A549 (cell line): ENCODE results near the gene MARF1. TPM values are rescaled to one million over a fixed set of nuclear protein-coding genes. Genes with fewer than 3 reads are reported as not detected.

ENCODE experiments used
- ATAC-seq, 2 experiments: fragments of 200-7000 bp in 1 of 2; fragments of >200 bp in 1 of 2; cut with Nextera tagmentation in 1 of 2; cut with Tn5 transposase in 1 of 2; 3 replicates each; pipeline versions ENCODE4 v1.8.0 to v1.9.1; 2018 to 2020; ENCODE audit warnings: mild to moderate bottlenecking in 1 of 2, moderate library complexity in 1 of 2
- CTCF ChIA-PET: fragments of 300-600 bp; sonication (Branson Sonifier 250); formaldehyde crosslinking; extraction: SDS; loops from one replicate; lab custom pipeline; 2021; ENCODE audit warnings: antibody characterized with exemption, inconsistent platforms; lab: Yijun Ruan, JAX
- POLR2A ChIA-PET: fragments of 350-600 bp; formaldehyde crosslinking; extraction: SDS; loops from one replicate; lab custom pipeline; 2021; ENCODE audit warnings: antibody characterized with exemption, inconsistent platforms; lab: Yijun Ruan, JAX
- DNase-seq, 2 experiments: peaks; one replicate each; pipeline versions ENCODE4 v3.0.0 to v3.0.0-alpha.2; 2011 to 2016; ENCODE audit warnings: low read depth in 1 of 2, low spot score in 1 of 2
- FAIRE-seq: peaks from 2 replicates; lab custom pipeline; 2011; peaks lifted over from hg19 to GRCh38; lab: Jason Lieb, UNC
- H3K27ac ChIP-seq, 2 experiments: fragments of >200 bp; sonication (Bioruptor Twin); formaldehyde crosslinking; 3 replicates each; pipeline ENCODE4 v1.5.1; 2016 to 2017
- H3K4me1 ChIP-seq: fragments of >200 bp; sonication (Bioruptor Twin); formaldehyde crosslinking; 3 replicates; pipeline ENCODE4 v1.6.1; 2016
- H3K4me2 ChIP-seq: fragments of >200 bp; sonication (Bioruptor Twin); formaldehyde crosslinking; 3 replicates; pipeline ENCODE4 v1.6.1; 2016
- H3K4me3 ChIP-seq: fragments of >200 bp; sonication (Bioruptor Twin); formaldehyde crosslinking; 3 replicates; pipeline ENCODE4 v1.5.1; 2016
- H3K9me3 ChIP-seq: fragments of >200 bp; sonication (Bioruptor Twin); formaldehyde crosslinking; 3 replicates; pipeline ENCODE4 v1.6.1; 2016
- BHLHE40 ChIP-seq: IDR thresholded peaks from 2 replicates; pipeline ENCODE4 v1.6.1; 2012; ENCODE audit warnings: low read depth, low read length, inconsistent platforms
- CHD4 ChIP-seq: fragments of 200-600 bp; sonication (generic); IDR thresholded peaks from 2 replicates; pipeline ENCODE4 v1.6.1; 2016; ENCODE audit warnings: antibody characterized with exemption, mild to moderate bottlenecking, borderline replicate concordance
- EHF ChIP-seq: fragments of 250-450 bp; sonication (Bioruptor Pico); IDR thresholded peaks from 2 replicates; pipeline ENCODE4 v1.5.0; 2020; ENCODE audit warnings: mild to moderate bottlenecking
- EHMT2 ChIP-seq: fragments of 200-600 bp; sonication (generic); IDR thresholded peaks from 2 replicates; pipeline ENCODE4 v1.6.1; 2016; ENCODE audit warnings: antibody characterized with exemption, low read depth, mild to moderate bottlenecking, moderate library complexity
- EP300 ChIP-seq, 2 experiments: fragments of >200 bp; sonication (Bioruptor Twin); formaldehyde crosslinking; IDR thresholded peaks; 2 replicates in 1 of 2; 3 replicates in 1 of 2; pipeline ENCODE4 v1.6.1; 2016 to 2017
- GATA3 ChIP-seq: IDR thresholded peaks from 2 replicates; pipeline ENCODE4 v1.6.1; 2012; ENCODE audit warnings: borderline replicate concordance
- HEYL ChIP-seq: fragments of 250-450 bp; sonication (Bioruptor Pico); IDR thresholded peaks from 2 replicates; pipeline ENCODE4 v1.8.0; 2021; ENCODE audit warnings: mild to moderate bottlenecking, moderate library complexity
- HOXB13 ChIP-seq: fragments of 250-450 bp; sonication (Bioruptor Pico); IDR thresholded peaks from 2 replicates; pipeline ENCODE4 v1.5.0; 2020; ENCODE audit warnings: low read depth, mild to moderate bottlenecking, moderate library complexity
- KDM5A ChIP-seq: fragments of 200-600 bp; sonication (generic); IDR thresholded peaks from 2 replicates; pipeline ENCODE4 v1.6.1; 2016; ENCODE audit warnings: antibody characterized with exemption, mild to moderate bottlenecking
- MAFK ChIP-seq: fragments of 450-650 bp; IDR thresholded peaks from 2 replicates; pipeline ENCODE4 v1.6.1; 2014; ENCODE audit not compliant: partially characterized antibody
- NFE2L2 ChIP-seq: fragments of 150-350 bp; conservative IDR thresholded peaks from 2 replicates; pipeline ENCODE4 v1.6.1; 2014; ENCODE audit warnings: low read length
- PHF8 ChIP-seq: fragments of 200-600 bp; sonication (generic); IDR thresholded peaks from 2 replicates; pipeline ENCODE4 v1.6.1; 2016; ENCODE audit warnings: low read depth, mild to moderate bottlenecking, antibody characterized with exemption, moderate library complexity, borderline replicate concordance
- POLR2A ChIP-seq: IDR thresholded peaks from 2 replicates; pipeline ENCODE4 v1.6.1; 2012; ENCODE audit warnings: mild to moderate bottlenecking, low read length
- RCOR1 ChIP-seq: fragments of 150-350 bp; IDR thresholded peaks from 2 replicates; pipeline ENCODE4 v1.6.1; 2014; ENCODE audit warnings: antibody characterized with exemption, low read length, low read depth
- RNF2 ChIP-seq: fragments of 200-600 bp; sonication (generic); IDR thresholded peaks from 2 replicates; pipeline ENCODE4 v1.6.1; 2016; ENCODE audit warnings: low read depth, mild to moderate bottlenecking, antibody characterized with exemption, moderate library complexity, borderline replicate concordance
- TP53 ChIP-seq: fragments of 250-450 bp; sonication (Bioruptor Pico); IDR thresholded peaks from 2 replicates; pipeline ENCODE4 v1.5.0; 2021; ENCODE audit warnings: mild to moderate bottlenecking, moderate library complexity
- WGBS: methylation state at CpG from one replicate; pipeline ENCODE4 v1.1.6; 2017; ENCODE audit errors: missing lambda C conversion rate; 5-methylcytosine and 5-hydroxymethylcytosine counted together
- polyA plus RNA-seq, 4 experiments: library from polyadenylated mRNA; depleted of rRNA in 3 of 4; stranded (reverse); fragments of >200 nt; fragmentation: RNase III in 1 of 4; extraction: RNeasy Plus Mini Kit Qiagen cat#74134 plus additional on column Dnase treatment in 1 of 4; gene quantifications; 2 replicates in 3 of 4; 3 replicates in 1 of 4; pipeline ENCODE4 v1.2.3, GENCODE V29; 2011 to 2017
- TF ChIP-seq, protein P1 (sequence below): IDR thresholded peaks from 2 replicates; pipeline ENCODE4 v1.6.1; 2012
- TF ChIP-seq, protein P2 (sequence below): fragments of 250-450 bp; sonication (Bioruptor Pico); IDR thresholded peaks from 2 replicates; pipeline ENCODE4 v1.5.0; 2021; ENCODE audit warnings: mild to moderate bottlenecking, moderate library complexity, borderline replicate concordance
- TF ChIP-seq, protein P3 (sequence below): fragments of 250-450 bp; sonication (Bioruptor Pico); IDR thresholded peaks from 2 replicates; pipeline ENCODE4 v1.5.0; 2020; ENCODE audit warnings: low read depth, mild to moderate bottlenecking, moderate library complexity
- TF ChIP-seq, protein P4 (sequence below): IDR thresholded peaks from 2 replicates; pipeline ENCODE4 v1.6.1; 2012; ENCODE audit warnings: low read depth, borderline replicate concordance
- TF ChIP-seq, protein P5 (sequence below): IDR thresholded peaks from 2 replicates; pipeline ENCODE4 v1.6.1; 2012

Gene MARF1
- polyA plus RNA-seq, 2 of the 4 experiments (the other 2 are of a cell fraction) = 11.6 to 28.2 TPM

DNA sequence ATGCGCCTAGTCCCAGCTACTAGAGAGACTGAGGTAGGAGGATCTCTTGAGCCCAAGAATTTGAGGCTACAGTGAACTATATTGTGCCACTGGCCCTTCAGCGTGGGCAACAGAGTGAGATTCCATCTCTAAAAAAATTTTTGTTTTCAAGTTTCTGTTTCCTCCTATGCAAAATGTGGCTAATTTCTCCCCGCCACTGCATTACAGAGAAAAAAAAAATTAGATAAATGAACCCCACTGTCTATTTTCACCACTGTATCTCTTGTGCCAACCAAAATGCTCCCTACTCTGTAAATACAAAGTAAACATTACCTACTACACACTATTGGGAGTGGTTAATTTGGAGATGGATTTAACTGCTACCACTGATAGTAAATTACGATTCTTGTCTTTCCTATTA, 2.0 kb downstream of the MARF1 start:
- TF ChIP-seq PHF8 (no peak), KDM5A (no peak), EHMT2 (no peak), CHD4 (no peak), EHF (CRISPR knock-in tag) (no peak), POLR2A (no peak), RCOR1 (no peak), MAFK (no peak), HOXB13 (no peak), TP53 (CRISPR knock-in tag) (no peak)
- TF ChIP-seq, protein P1, sequence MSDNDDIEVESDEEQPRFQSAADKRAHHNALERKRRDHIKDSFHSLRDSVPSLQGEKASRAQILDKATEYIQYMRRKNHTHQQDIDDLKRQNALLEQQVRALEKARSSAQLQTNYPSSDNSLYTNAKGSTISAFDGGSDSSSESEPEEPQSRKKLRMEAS = no peak
- TF ChIP-seq, protein P2, sequence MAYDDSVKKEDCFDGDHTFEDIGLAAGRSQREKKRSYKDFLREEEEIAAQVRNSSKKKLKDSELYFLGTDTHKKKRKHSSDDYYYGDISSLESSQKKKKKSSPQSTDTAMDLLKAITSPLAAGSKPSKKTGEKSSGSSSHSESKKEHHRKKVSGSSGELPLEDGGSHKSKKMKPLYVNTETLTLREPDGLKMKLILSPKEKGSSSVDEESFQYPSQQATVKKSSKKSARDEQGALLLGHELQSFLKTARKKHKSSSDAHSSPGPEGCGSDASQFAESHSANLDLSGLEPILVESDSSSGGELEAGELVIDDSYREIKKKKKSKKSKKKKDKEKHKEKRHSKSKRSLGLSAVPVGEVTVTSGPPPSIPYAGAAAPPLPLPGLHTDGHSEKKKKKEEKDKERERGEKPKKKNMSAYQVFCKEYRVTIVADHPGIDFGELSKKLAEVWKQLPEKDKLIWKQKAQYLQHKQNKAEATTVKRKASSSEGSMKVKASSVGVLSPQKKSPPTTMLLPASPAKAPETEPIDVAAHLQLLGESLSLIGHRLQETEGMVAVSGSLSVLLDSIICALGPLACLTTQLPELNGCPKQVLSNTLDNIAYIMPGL = no peak
- TF ChIP-seq, protein P3, sequence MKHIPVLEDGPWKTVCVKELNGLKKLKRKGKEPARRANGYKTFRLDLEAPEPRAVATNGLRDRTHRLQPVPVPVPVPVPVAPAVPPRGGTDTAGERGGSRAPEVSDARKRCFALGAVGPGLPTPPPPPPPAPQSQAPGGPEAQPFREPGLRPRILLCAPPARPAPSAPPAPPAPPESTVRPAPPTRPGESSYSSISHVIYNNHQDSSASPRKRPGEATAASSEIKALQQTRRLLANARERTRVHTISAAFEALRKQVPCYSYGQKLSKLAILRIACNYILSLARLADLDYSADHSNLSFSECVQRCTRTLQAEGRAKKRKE (CRISPR knock-in tag) = no peak
- TF ChIP-seq, all 56 proteins: peak for 0
- ChIA-PET CTCF (interaction anchor here (0.5 to 2.3 kb wide), 3 partner anchors 17 to 817 kb away, joined by 3 to 8 read pairs (median 4); no protein-coding TSS in a partner anchor), POLR2A (interaction anchor here (0.6 kb wide), 1 partner anchor 51 kb away, joined by 13 read pairs; no protein-coding TSS in a partner anchor)
- no peaks in the 10 kb centered on the region for H3K9me3 ChIP-seq
- H3K4me2 ChIP-seq = peak overlapping the region; percentile 81
- H3K4me3 ChIP-seq = no peak overlapping the region
- DNase-seq = no peak
- H3K4me1 ChIP-seq = peaks cover 30% of the 10 kb centered on the region
- WGBS = 77% methylated on average over 4 of the region's 4 CpGs
- no peak for FAIRE-seq
- H3K27ac ChIP-seq = peak overlapping the region in 1 of 2 experiments; percentile 1; a peak in 1 of 6 replicates
- ATAC-seq = no peak

DNA sequence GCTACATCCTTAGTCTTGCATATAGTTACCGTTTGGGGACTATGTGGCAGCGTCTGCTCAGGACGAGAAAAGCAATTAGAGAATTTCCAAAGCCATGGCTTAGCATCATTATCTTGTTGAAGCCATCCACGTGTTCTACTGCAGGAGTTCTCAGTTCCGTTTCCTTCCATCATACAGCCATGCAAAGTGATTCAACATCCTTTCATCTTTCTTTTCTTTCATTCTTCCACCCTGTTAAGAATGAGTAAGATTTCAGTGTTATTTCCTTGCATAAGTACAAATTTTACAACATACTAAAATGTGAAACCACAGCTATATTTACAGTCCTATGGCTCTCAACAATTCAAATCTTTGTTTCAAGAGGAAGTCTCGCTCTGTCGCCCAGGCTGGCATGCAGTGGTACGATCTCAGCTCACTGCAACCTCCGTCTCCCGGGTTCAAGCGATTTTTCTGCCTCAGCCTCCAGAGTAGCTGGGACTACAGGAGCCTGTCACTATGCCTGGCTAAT, 3.8 kb downstream of the MARF1 start:
- H3K4me1 ChIP-seq = peaks cover 14% of the 10 kb centered on the region
- ChIA-PET POLR2A (no interaction called here), CTCF (interaction anchor here (0.7 kb wide), 1 partner anchor 31 kb away, joined by 3 read pairs; no protein-coding TSS in a partner anchor)
- H3K27ac ChIP-seq = no peak overlapping the region
- ATAC-seq (no peak), DNase-seq (no peak), FAIRE-seq (no peak)
- TF ChIP-seq HEYL (CRISPR knock-in tag) = no peak
- no peak for TF ChIP-seq EP300 (IDR thresholded peaks at IDR 0.05)
- no peak for TF ChIP-seq BHLHE40
- TF ChIP-seq NFE2L2 = no peak
- TF ChIP-seq, protein P4, sequence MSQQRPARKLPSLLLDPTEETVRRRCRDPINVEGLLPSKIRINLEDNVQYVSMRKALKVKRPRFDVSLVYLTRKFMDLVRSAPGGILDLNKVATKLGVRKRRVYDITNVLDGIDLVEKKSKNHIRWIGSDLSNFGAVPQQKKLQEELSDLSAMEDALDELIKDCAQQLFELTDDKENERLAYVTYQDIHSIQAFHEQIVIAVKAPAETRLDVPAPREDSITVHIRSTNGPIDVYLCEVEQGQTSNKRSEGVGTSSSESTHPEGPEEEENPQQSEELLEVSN = no peak
- no peak for TF ChIP-seq RNF2
- TF ChIP-seq GATA3 = no peak
- TF ChIP-seq EHMT2 = no peak
- TF ChIP-seq, protein P5, sequence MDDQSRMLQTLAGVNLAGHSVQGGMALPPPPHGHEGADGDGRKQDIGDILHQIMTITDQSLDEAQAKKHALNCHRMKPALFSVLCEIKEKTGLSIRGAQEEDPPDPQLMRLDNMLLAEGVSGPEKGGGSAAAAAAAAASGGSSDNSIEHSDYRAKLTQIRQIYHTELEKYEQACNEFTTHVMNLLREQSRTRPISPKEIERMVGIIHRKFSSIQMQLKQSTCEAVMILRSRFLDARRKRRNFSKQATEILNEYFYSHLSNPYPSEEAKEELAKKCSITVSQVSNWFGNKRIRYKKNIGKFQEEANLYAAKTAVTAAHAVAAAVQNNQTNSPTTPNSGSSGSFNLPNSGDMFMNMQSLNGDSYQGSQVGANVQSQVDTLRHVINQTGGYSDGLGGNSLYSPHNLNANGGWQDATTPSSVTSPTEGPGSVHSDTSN = no peak
- TF ChIP-seq POLR2A = no peak
- no peaks in the 10 kb centered on the region for H3K9me3 ChIP-seq
- H3K4me3 ChIP-seq = no peak overlapping the region
- WGBS = 93% methylated on average over 11 of the region's 11 CpGs
- H3K4me2 ChIP-seq = no peak overlapping the region
